Measurements from ENCODE around the gene HES5.

Gene HES5

GRCh38 chr1:2506007-2506860 is 23.8 kb downstream of the HES5 start:
- H3K4me3 ChIP-seq (ENCODE audit: low read depth, low read length): no peak overlapping the region
- in situ Hi-C loops (cut with HindIII; ENCODE audit: low sequenced_read_pairs): no loop called here
- TF ChIP-seq CTCF (IDR thresholded peaks at IDR 0.05; ENCODE audit: low read depth, low read length, missing control alignments): no peak
- no peak for DNase-seq (ENCODE audit: low read depth)

DNA sequence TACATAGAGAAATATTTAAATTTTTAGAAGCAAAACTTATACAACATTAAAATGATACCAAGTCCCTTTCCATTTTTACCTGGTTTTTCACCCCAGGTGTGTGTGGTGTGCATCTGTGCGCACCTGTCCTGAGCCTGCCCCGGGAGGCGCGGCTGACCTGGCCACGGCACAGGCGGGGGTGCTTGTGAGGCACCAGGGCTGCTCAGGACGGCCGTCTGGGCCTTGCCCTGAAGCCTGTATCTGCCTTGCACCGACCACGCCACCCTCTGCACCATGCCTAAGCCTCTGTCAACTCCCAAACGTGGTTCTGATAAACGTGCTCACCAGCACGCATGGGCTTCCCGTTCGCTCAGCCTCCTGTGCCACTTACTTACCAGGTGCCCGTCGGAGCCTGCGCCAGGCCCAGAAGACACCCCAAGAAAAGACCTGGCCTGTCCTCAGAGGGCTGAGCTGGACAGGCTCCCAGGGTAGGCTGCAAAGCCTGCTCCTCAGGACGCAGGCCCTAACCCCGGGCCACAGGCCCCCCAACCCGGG is 24.5 kb downstream of the HES5 start:
- no peak for DNase-seq (ENCODE audit: low read depth)
- in situ Hi-C loops (cut with HindIII; ENCODE audit: low sequenced_read_pairs): no loop called here
- TF ChIP-seq CTCF (IDR thresholded peaks at IDR 0.05; ENCODE audit: low read depth, low read length, missing control alignments): no peak
- no peak overlapping the region for H3K4me3 ChIP-seq (ENCODE audit: low read depth, low read length)

DNA sequence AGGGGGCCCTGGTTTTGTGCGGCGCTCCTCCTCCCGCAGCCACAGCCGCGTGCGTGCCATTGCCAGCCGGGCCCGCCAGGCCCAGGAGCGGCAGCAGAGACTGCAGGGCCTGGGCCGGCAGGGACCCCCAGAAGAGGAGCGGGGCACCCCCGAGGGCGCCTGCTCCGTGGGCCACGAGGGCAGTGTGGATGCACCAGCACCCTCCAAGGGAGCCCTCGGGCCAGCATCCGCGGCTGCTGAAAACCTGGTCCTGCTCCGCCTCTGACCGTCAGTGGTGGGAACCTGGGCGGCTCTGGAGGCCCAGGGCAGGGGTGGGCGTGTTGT is 25.2 kb downstream of the HES5 start:
- in situ Hi-C loops (cut with HindIII; ENCODE audit: low sequenced_read_pairs): no loop called here
- TF ChIP-seq CTCF (IDR thresholded peaks at IDR 0.05; ENCODE audit: low read depth, low read length, missing control alignments): no peak
- DNase-seq (ENCODE audit: low read depth): no peak

GRCh38 chr1:2504225-2504948 is 25.7 kb downstream of the HES5 start:
- in situ Hi-C loops (cut with HindIII; ENCODE audit: low sequenced_read_pairs): no loop called here
- no peak for DNase-seq (ENCODE audit: low read depth)
- no peak for TF ChIP-seq CTCF (IDR thresholded peaks at IDR 0.05; ENCODE audit: low read depth, low read length, missing control alignments)
- no peak overlapping the region for H3K4me3 ChIP-seq (ENCODE audit: low read depth, low read length)

More for the DNA sequence above, 25.2 kb downstream of the HES5 start:
- no peak overlapping the region for H3K4me3 ChIP-seq (ENCODE audit: low read depth, low read length)

- in situ Hi-C loops (cut with HindIII; ENCODE audit: low sequenced_read_pairs): no loop called here
- no peak overlapping the region for H3K4me3 ChIP-seq (ENCODE audit: low read depth, low read length)
- no peak for TF ChIP-seq CTCF (IDR thresholded peaks at IDR 0.05; ENCODE audit: low read depth, low read length, missing control alignments)
- DNase-seq (ENCODE audit: low read depth): no peak
Measured at GRCh38 chr1:2503554-2504224, 26.4 kb downstream of the HES5 start.
